GM19193 (cell line): ENCODE measurements around the gene TNFRSF19.

Experiments used
- POLR2A ChIP-seq: IDR thresholded peaks from 4 replicates; pipeline ENCODE4 v1.6.1; 2011; ENCODE audit not compliant: insufficient read depth, insufficient read length; ENCODE audit errors: extremely low read depth

Gene TNFRSF19

DNA sequence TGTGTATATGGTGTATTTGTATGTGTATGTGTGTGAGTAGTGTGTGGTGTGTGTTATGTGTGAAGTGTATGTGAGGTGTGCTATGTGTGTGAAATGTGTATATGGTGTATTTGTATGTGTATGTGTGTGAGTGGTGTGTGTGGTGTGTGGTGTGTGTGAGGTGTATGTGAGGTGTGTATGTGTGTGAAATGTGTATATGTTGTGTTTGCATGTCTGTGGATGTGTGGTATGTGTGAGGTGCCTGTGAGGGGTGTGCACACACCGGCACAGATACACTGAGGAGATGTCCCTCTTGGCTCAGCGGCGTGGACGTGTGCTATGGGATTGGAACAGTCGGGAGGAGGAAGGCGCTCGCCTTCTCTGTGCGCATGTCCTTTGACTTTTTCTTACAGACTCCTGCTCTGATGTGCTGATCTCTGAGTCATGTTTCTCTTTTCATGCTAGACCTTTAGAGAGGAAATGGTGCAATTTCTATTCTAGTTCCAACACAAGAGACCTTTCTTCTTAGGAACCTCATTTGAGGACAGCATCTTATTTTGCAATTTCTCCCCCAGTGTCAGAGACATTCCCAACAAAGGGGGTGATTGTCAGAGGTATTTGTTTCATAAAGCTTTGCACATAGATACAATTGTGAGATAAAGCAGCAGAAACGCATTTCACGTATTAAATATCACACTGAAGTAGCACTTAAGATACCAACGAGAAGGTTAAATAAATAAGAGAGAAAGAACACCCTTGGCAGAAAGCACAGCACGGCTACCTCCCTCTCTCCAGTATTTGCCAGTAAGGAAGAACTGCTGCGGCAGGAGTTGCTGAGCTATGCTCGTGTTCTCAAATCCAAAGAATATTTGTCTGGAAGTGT lies 11.3 kb upstream of the TNFRSF19 start:
- TF ChIP-seq POLR2A: no peak

DNA sequence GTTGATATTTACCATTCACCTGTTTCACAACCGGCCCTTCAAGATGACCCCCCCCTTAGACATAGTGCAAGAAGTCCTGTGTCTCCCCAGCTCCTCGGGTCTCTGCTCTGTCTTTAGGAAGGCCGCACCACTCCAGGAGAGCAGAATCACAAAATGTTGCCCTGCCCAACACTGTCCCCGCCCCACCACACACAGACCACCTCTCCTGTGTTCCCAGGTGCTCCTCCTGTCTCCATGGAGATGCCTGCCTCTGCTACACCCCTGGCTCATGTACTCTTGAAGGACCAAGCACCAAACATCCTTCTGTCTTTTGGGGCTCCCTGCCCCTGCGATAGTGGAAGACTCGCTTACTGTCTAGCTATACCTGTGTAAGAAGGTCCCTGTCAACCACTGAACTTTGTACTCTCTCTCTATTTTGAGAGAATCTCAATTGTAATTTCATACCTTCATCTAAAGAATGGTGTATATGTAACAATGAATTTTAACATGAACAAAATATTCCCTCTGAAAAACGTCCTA lies 9.6 kb upstream of the TNFRSF19 start:
- TF ChIP-seq POLR2A: no peak

DNA sequence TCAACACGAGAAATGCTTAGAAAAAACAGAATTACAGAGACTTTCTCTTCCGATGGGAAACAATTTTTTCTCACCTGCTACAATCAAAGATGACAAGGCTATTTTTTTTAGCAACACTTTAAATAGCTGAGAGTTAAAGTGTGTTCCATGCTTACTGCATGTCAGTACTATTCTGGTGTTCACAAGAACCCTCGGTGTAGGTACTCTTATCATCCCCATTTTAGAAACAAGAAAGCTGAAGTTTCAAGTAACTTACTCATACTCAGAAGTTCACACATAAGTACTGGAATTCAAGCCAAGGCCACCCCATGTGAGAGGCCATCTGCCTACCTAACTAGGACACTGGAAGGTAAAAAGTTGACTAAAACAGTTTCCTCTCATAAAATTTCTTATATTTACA lies 9.0 kb upstream of the TNFRSF19 start:
- TF ChIP-seq POLR2A: no peak

DNA sequence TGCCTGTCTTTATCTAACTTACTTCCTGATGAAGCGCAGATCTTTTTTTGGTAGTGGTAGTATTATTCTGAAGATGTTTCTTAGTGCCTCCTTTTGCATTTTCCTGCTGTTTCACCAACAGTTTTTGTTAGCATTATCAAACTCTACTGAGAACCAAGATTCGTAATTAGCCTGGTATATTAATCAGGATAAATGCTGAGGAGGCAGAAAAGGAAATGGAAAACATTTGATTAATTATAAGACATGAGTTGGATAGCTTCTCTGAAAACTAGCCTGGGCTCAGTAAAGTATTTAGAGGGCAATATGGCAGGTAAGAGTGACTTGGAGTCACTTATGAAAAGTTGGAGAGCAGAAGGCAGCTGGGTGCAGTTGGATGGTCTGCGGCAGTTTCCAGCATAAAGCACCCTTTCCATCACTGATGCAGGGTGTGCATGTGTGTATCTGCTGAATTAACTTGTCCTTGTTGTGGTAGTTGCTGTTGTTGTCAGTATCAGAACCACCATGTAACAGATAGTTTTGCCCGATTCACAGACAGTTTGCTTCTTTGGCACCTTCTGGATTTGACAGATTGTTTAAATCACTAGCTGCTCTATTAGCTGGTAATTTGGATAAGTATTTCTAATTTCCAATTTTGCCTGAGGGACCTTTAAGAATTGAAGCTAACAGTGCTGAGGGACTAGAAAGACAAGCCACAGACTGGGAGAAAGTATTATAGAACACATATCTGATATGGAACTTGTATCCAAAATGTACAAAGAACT lies 6.9 kb upstream of the TNFRSF19 start:
- no peak for TF ChIP-seq POLR2A

DNA sequence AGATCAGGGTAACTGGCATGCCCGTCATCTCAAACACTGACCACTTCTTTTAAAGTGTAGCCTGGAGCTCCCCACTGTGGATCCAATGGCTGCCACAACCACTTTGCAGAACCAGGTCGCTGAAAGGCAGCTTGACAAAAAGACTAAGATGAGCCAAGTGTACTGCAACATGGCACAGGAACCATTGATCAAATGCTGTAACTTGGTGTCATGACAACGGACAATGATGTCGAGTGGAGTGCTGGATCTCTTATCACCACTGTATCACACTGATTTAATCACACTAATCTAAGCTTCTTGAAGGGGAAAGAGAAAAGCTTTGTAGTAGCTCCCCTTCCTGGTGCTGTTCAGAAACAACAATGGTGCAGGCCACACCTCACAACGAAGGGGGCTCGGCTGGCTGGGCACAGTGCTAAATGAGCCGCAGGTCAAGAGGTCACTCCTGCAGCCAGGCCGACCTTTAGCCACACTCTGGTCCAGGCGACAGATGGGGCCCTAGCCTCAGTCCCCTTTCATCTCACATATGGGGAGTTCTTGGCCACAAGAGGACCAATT lies 2.2 kb upstream of the TNFRSF19 start:
- no peak for TF ChIP-seq POLR2A

DNA sequence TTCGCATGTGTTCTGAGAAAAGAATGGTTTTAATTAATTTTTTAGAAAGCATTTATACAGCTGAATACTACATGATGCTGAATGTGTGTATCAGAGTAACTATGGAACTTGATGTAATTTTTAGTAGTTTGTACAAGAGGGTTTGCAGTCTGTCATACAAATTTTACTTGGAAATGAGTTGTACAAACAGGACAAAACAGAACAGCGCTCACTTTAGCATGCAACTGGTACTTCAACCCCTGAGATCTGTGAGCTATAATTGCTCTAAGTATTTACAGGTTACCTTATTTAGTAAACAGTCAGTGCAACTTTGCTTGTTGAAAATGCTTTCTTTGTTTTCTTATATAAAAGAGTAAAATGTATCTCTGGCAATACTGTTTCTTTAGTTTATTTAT lies 706 bp downstream of the TNFRSF19 start:
- no peak for TF ChIP-seq POLR2A

DNA sequence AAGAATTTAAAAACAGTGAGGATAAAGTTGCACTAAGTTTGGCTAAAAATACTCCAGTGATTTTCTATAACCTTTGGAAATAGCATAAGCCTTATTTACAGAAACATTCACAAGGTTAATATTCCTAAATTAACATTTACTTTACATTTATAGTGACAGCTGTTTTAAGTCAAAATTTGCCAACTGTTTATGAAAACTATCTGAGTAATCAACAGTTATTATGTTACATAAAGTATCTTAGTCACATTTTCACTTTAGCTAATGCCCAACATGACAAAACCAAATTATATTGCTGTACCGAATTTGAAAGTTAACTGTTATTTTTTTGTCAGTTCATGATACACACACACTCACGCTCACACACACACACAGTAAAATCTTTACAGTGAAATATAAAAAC lies 1.2 kb downstream of the TNFRSF19 start:
- TF ChIP-seq POLR2A: no peak

DNA sequence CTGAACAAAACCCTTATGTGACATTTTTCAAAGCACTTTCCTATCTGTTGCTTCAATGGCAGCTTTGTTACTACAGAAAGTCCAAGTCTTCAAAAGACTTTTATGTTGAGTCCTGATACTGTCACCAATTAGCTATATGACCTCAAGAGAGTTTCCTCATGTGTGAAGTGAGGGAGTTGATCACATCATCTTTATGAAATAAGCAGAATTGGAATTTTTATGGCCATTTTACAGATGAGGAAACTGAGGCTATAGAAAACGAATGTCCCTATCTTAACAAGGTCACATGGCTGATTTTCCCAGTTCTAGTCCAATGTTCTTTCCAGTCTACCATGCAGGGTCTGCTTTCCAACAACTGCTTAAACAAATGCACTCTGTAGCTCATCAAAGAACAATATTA lies 2.6 kb downstream of the TNFRSF19 start:
- TF ChIP-seq POLR2A: no peak

DNA sequence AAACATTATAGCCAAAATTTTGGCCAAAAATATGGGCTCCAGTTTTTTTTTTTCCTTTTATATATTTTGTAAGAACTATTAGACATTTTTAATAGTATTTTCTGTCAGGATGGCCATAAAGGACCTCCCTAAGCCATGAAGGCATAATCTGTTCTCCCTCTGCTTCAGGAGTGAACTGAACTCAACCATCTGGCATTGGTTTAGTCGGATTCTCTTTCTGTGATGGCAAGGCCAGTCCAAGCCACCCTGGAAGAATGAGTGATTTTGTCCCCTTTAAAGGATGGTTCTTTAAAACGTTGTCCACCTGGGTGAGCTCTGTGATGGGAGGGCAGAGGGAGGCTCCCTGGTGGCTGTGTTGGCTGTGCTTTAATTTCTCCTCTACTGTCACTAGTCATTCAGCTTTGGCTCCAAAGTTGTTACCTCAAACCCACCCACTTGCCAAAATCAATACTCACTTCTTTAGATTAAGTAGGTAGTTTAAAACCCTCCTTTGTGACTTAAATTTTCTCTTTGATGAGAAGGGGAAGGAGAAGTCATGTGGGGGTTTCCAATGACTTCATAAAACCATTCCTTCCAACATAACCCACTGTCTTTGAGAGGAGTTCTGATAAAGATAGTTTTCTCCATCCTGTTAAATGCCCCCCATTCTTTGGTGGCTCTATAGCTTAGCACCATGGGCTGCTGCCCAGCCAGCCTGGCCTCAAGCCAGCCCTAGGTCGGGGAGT lies 4.4 kb downstream of the TNFRSF19 start:
- no peak for TF ChIP-seq POLR2A

DNA sequence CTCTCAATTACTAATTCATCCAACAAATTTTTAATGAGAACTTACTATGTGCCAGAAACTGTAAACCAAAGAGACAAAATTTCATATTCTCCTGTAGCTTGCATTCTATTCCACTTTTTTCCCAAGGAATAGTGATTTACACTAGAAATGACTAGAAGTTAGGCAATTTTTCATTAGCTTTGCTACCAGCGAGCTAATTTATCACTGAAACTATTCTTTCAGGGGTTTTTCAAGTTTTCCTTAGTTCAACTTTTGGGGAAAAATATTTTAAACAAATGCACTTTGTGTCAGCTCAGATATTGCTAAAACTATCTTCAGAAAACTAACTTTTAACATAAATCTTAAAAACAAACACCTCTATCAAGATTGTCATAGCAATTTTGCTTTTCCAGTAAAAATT lies 5.4 kb downstream of the TNFRSF19 start:
- no peak for TF ChIP-seq POLR2A

DNA sequence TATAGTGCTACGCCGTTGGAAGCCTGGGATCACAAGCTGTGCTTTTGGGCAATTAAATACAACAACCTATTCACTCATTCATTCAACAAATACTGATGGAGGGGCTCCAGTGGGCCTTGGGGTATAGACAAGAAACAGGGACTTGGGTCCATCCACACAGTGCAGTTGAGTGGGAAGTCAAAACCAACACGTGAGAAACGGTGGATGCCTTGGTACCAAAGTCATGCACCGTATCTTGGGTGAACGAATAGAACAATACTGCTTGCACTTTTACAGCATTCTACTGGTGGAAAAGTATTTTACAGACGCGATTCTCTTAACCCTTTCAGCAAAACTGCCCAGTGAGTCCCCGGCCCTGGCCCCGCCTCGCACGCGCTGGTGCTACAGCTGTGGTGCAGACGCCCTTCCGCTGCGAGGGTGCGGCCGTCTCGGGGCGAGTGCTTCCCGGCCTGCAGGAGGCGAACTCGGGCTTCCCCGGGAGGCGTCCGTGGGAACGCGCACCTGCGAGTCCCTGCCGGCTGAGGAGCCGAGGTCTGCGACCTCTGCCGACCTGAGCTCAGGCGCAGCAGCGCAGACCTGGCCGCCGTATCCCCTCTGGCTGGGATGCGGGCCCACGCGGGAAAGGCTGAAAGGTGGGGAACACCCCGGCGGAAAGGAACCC lies 8.3 kb downstream of the TNFRSF19 start:
- no peak for TF ChIP-seq POLR2A

DNA sequence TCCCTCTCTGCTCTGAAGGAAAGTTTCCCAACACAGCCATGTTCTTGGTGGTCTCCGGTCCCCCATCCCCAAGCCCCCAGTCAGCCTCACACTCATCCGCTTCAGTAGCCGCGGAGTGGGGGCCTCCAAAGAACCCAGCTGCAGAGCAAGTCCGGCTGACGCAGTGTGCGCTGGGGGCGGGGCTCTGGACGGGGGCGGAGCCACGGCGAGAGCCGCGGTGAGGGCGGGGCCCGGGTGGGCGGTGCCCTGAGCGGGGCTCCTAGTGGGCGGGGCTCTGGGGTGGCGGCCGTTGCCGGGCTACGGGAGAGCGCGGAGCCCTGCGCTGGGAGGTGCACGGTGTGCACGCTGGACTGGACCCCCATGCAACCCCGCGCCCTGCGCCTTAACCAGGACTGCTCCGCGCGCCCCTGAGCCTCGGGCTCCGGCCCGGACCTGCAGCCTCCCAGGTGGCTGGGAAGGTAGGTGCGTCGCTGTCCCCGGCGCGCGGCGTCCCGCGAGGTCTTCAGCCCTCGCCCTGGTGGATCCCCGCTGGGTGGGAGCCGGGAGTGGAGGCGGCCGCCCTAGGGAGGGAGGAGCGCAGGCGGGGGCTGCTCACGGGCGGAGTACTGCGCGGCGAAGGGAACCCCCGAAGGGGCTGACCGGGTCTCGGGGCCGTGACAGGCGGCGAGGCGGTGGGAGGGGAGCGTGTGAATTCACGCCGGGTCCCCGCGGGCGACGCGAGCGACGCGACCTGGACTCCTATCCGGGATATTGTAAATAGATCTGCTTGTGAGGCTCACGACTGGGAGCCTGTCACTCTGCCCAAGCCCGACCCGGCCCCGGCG lies 9.1 kb downstream of the TNFRSF19 start:
- peak; percentile 58 for TF ChIP-seq POLR2A

DNA sequence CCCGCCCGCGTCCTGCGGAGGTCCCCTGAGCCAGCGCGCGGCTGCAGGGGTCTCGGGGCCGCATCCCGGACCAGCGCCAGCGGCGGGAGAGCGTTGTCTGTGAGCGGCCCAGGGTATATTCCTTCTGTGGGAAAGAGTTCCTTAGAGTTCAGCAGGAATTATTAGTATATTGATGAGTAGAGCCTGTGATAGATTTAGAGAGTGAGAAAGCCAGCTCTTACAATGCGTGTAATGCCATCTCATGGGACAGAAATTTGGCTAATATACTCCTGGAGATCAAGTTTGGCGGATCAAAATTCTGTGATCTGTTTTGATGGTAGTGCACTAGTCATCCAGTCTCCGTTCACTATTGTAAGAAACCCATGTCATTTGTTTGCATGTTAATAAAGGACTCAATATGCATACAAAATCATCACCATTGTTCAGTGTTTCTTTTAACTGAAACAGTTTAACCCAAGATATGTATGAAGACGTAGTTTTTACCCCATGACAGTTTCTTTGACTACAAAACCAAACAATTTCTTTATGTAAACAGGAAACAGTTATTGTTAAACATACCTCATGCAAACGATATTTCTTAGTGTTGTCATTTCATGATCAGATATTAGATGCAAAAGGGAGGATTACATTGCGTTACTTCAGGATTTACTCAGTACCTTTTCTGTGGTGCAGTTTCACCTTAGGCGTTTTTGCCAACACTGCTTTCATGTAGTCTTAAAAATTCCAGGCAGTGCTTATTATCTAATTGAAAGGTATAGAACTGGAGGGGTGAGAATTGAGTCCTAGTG lies 9.9 kb downstream of the TNFRSF19 start:
- TF ChIP-seq POLR2A: no peak
